Fibroblast of pulmonary artery (primary cell): ENCODE results near the gene TBCA.

Experiments
- DNase-seq: peaks from one replicate; pipeline ENCODE4 v3.0.0-alpha.2; 2010; ENCODE audit warnings: low read depth
- H3K4me3 ChIP-seq: replicated peaks from 2 replicates; pipeline ENCODE4 v1.5.1; 2011; ENCODE audit warnings: low read depth, mild to moderate bottlenecking, control low read depth, low read length, moderate library complexity
- TF ChIP-seq, protein P1 (sequence below): IDR thresholded peaks from 2 replicates; pipeline ENCODE4 v1.5.1; 2011; ENCODE audit warnings: mild to moderate bottlenecking, control low read depth, low read length, inconsistent platforms; ENCODE audit errors: missing control alignments

TBCA gene

GRCh38 chr5:77645995-77646639 lies 130.0 kb downstream of the TBCA start:
- TF ChIP-seq, protein P1, sequence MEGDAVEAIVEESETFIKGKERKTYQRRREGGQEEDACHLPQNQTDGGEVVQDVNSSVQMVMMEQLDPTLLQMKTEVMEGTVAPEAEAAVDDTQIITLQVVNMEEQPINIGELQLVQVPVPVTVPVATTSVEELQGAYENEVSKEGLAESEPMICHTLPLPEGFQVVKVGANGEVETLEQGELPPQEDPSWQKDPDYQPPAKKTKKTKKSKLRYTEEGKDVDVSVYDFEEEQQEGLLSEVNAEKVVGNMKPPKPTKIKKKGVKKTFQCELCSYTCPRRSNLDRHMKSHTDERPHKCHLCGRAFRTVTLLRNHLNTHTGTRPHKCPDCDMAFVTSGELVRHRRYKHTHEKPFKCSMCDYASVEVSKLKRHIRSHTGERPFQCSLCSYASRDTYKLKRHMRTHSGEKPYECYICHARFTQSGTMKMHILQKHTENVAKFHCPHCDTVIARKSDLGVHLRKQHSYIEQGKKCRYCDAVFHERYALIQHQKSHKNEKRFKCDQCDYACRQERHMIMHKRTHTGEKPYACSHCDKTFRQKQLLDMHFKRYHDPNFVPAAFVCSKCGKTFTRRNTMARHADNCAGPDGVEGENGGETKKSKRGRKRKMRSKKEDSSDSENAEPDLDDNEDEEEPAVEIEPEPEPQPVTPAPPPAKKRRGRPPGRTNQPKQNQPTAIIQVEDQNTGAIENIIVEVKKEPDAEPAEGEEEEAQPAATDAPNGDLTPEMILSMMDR = no peak
- DNase-seq = no peak
- no peak overlapping the region for H3K4me3 ChIP-seq

DNA sequence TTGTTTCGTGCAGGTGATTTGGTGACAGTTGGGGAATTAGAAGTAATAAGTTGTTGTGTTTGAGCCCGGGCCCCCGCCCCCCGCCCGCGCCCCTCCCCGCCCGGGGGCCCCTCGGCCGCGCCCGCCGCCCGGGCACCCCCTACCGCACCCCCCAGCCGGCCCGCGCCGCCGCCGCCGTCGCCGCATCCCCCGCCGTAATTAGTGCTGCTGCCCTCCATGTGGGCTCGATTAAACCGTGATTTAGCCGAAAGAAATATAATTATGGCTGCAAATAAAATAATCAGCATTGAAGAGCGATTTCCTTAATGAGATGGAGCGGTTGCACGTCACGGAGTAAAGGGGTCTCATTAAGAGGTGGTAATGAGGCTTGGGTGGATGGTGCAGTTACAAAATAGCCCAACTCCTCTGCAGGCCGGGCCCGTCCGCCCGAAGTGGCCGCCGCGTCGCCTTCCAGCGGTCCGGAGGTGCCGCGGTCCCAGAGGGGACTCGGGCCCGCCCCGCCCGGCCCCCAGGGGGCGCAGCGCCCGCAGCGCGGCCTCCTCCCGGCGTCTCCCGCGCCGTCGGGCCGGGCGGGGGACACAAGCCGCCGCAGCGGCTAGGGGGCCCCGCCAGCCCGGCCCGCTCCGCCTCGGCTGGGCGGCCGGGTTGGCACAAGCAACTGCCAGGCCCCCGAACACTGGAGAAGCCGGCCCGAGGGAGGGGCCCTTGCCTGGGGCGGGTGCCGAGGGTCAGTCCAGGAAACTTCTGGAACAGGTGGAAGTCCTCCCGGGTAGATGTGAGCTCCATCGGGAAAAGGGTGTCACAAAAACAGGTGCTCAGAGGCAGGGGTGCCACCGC lies 130.8 kb downstream of the TBCA start:
- DNase-seq = no peak
- no peak overlapping the region for H3K4me3 ChIP-seq

DNA sequence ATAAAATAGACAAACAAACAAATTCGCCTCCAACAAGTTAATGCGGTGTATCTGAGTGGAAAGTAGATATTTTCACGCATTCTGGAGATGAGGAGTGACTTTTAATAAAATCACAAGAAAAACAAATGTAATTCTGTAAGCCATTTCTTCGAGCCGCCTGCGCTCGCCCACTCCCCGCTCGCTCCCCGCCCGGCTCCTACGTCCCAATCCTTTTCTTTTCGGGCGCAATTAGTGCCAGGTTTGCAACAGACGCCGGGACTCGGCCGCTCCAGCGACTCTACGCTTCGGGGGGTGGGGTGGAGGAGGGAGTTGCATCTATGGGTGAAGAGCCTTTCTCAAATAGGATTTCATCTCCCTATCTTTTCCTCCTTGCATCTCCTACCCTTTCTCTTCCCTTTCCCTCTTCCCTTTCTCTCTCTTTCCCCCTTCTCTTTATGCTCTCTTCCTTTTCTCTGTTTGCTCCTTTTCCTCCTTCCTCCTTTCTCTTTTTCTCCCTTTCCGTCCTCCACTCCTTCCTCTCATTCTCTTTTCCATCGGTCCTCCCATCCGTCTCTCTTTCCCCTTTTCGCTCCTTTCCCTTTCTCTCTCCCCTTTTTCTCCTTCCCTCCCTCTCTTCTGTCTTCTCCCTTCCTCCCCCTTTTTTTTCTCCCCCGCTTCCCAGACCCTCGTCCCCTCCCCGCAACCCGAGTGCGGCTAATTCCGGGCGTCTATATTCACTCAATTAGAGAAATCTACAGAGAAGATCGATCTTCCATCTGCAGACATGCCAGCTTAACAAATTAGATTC lies 131.6 kb downstream of the TBCA start:
- DNase-seq = no peak
- TF ChIP-seq, protein P1 = no peak
- no peak overlapping the region for H3K4me3 ChIP-seq

More for the DNA sequence above, 130.8 kb downstream of the TBCA start:
- TF ChIP-seq, protein P1 = no peak

GRCh38 chr5:77643654-77644370 lies 132.3 kb downstream of the TBCA start:
- no peak for DNase-seq
- H3K4me3 ChIP-seq = no peak overlapping the region
- TF ChIP-seq, protein P1 = no peak

- no peak for DNase-seq
- no peak overlapping the region for H3K4me3 ChIP-seq
Observed at GRCh38 chr5:77642738-77643653, 133.1 kb downstream of the TBCA start.

More at GRCh38 chr5:77642738-77643653, 133.1 kb downstream of the TBCA start:
- TF ChIP-seq, protein P1 = no peak
